Keratinocyte (primary cell): ENCODE measurements around the gene FRZB. TPM values are rescaled to one million over a fixed set of nuclear protein-coding genes. Genes with fewer than 3 reads are reported as not detected.

ENCODE experiments used
- DNase-seq: peaks from one replicate; pipeline ENCODE4 v3.0.0-alpha.2; 2011; ENCODE audit warnings: low read depth, missing footprints, low spot score
- FAIRE-seq: peaks from 2 replicates; lab custom pipeline; 2011; peaks lifted over from hg19 to GRCh38; lab: Jason Lieb, UNC
- H2AFZ ChIP-seq: 2 replicates; pipeline ENCODE4 v1.6.0; 2012; ENCODE audit warnings: low read length, control low read depth, inconsistent platforms; ENCODE audit not compliant: control insufficient read depth
- H3K27ac ChIP-seq: 2 replicates; pipeline ENCODE4 v1.5.1; 2011; ENCODE audit warnings: low read length; ENCODE audit not compliant: control insufficient read depth, insufficient read depth
- H3K27me3 ChIP-seq: 3 replicates; pipeline ENCODE4 v1.6.0; 2011; ENCODE audit warnings: low read length; ENCODE audit not compliant: control insufficient read depth, insufficient read depth; ENCODE audit errors: extremely low read depth
- H3K36me3 ChIP-seq, 2 experiments: 2 replicates in 1 of 2; 3 replicates in 1 of 2; pipeline ENCODE4 v1.5.1; 2011; ENCODE audit warnings: low read length in 2 of 2, mild to moderate bottlenecking in 1 of 2; ENCODE audit not compliant: control insufficient read depth in 2 of 2, insufficient read depth in 2 of 2; ENCODE audit errors: extremely low read depth in 1 of 2
- H3K4me1 ChIP-seq: 3 replicates; pipeline ENCODE4 v1.5.1; 2011; ENCODE audit warnings: low read length; ENCODE audit not compliant: control insufficient read depth, insufficient read depth; ENCODE audit errors: extremely low read depth
- H3K4me2 ChIP-seq: 3 replicates; pipeline ENCODE4 v1.6.0; 2011; ENCODE audit warnings: low read depth, low read length; ENCODE audit not compliant: control insufficient read depth, insufficient read depth; ENCODE audit errors: extremely low read depth
- H3K4me3 ChIP-seq, 3 experiments: fragments of 200-600 bp in 1 of 3; sonication (generic) in 1 of 3; 2 replicates in 2 of 3; 3 replicates in 1 of 3; pipeline ENCODE4 v1.5.1; 2011 to 2016; ENCODE audit warnings: low read length in 3 of 3, mild to moderate bottlenecking in 3 of 3, control low read depth in 2 of 3, inconsistent platforms in 1 of 3, low read depth in 1 of 3, mixed read lengths in 1 of 3, mixed run types in 1 of 3, moderate library complexity in 1 of 3; ENCODE audit not compliant: control insufficient read depth in 2 of 3, insufficient read depth in 2 of 3; ENCODE audit errors: extremely low read depth in 1 of 3
- H3K79me2 ChIP-seq: 2 replicates; pipeline ENCODE4 v1.6.0; 2012; ENCODE audit warnings: low read length; ENCODE audit not compliant: control insufficient read depth, insufficient read depth
- H3K9ac ChIP-seq: 3 replicates; pipeline ENCODE4 v1.6.0; 2011; ENCODE audit warnings: low read length; ENCODE audit not compliant: control insufficient read depth, insufficient read depth; ENCODE audit errors: extremely low read depth
- H3K9me1 ChIP-seq: 3 replicates; pipeline ENCODE4 v1.6.0; 2011; ENCODE audit warnings: low read length; ENCODE audit not compliant: control insufficient read depth, insufficient read depth; ENCODE audit errors: extremely low read depth
- H3K9me3 ChIP-seq: 2 replicates; pipeline ENCODE4 v1.5.1; 2012; ENCODE audit warnings: low read depth, low read length; ENCODE audit not compliant: control insufficient read depth
- H4K20me1 ChIP-seq: 3 replicates; pipeline ENCODE4 v1.6.0; 2011; ENCODE audit warnings: low read length; ENCODE audit not compliant: control insufficient read depth, insufficient read depth; ENCODE audit errors: extremely low read depth
- EZH2 ChIP-seq: IDR thresholded peaks from one replicate; pipeline ENCODE4 v1.6.1; 2012; ENCODE audit warnings: inconsistent platforms, mild to moderate bottlenecking, low read length, moderate library complexity
- dilution Hi-C: fragments of 300-500 bp; cut with MboI; formaldehyde crosslinking; loops from one replicate; pipeline ENCODE4 v1.7.0; 2020; ENCODE audit warnings: low sequenced_read_pairs; ENCODE audit not compliant: extremely low pct_ligation_motif_present
- polyA plus RNA-seq, 5 experiments: library from polyadenylated mRNA; depleted of rRNA in 3 of 5; stranded (reverse) in 3 of 5; stranded (forward) in 1 of 5; unstranded in 1 of 5; fragments of >200 nt; gene quantifications; 1 replicate in 1 of 5; 2 replicates in 3 of 5; 3 replicates in 1 of 5; pipeline versions ENCODE4 v1.2.1 to v1.2.3, GENCODE V29; 2011 to 2012; ENCODE audit warnings: missing spikeins in 2 of 5, low read depth in 1 of 5, low replicate concordance in 1 of 5
- TF ChIP-seq, protein P1 (sequence below), 3 experiments: IDR thresholded peaks in 1 of 3; conservative IDR thresholded peaks in 1 of 3; optimal IDR thresholded peaks in 1 of 3; 2 replicates in 2 of 3; 3 replicates in 1 of 3; pipeline versions ENCODE3 to v1.5.1; 2011; ENCODE audit warnings: low read length in 3 of 3, mild to moderate bottlenecking in 3 of 3, moderate library complexity in 2 of 3, control low read depth in 1 of 3, inconsistent platforms in 1 of 3; ENCODE audit not compliant: insufficient read depth in 2 of 3; ENCODE audit errors: extremely low read depth in 1 of 3

FRZB gene
- polyA plus RNA-seq, 1 donor (not counting 4 experiments of a cell fraction or from before 2014, with no cell fraction given): 0.05 TPM

DNA sequence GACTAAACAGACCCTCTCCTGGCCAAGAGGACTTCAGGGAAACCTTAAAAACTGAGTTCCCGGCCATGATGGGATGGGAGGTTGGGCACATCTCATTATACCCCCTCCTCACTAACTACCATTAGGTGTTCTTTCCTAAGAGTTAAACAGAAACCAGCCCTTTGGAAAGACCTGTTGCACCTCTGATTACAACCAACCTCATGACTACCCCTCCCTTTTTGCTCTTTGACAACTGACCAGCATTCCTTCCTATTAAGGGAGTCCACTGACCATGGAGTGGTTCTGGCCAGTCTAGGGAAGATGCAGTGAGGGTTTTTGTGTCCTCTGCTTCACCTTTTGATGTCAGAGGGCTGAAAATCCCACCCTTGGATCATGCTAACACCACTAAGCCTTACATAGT is 44.5 kb upstream of the FRZB start:
- FAIRE-seq: no peak
- Histone ChIP-seq H3K27me3 (no peaks in the 10 kb centered on the region), H4K20me1 (no peaks in the 10 kb centered on the region), H3K4me2 (no peak overlapping the region), H3K9me3 (no peaks in the 10 kb centered on the region), H3K9ac (no peak overlapping the region), H2AFZ (no peak overlapping the region), H3K4me1 (peaks cover 11% of the 10 kb centered on the region), H3K36me3 (peaks cover 19 to 21% of the 10 kb centered on the region in 2 experiments), H3K27ac (no peak overlapping the region), H3K4me3 (no peak overlapping the region), H3K79me2 (no peaks in the 10 kb centered on the region), H3K9me1 (no peaks in the 10 kb centered on the region)
- DNase-seq: no peak
- TF ChIP-seq, protein P1, sequence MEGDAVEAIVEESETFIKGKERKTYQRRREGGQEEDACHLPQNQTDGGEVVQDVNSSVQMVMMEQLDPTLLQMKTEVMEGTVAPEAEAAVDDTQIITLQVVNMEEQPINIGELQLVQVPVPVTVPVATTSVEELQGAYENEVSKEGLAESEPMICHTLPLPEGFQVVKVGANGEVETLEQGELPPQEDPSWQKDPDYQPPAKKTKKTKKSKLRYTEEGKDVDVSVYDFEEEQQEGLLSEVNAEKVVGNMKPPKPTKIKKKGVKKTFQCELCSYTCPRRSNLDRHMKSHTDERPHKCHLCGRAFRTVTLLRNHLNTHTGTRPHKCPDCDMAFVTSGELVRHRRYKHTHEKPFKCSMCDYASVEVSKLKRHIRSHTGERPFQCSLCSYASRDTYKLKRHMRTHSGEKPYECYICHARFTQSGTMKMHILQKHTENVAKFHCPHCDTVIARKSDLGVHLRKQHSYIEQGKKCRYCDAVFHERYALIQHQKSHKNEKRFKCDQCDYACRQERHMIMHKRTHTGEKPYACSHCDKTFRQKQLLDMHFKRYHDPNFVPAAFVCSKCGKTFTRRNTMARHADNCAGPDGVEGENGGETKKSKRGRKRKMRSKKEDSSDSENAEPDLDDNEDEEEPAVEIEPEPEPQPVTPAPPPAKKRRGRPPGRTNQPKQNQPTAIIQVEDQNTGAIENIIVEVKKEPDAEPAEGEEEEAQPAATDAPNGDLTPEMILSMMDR (optimal IDR thresholded peaks at IDR 0.05 in 1 of 3, IDR thresholded peaks at IDR 0.05 in 1 of 3, conservative IDR thresholded peaks at IDR 0.05 in 1 of 3; ENCODE audit: extremely low read depth in 1 of 3, insufficient read depth in 2 of 3, low read length in 3 of 3): no peak
- TF ChIP-seq EZH2: no peak
- dilution Hi-C loops: no loop called here

DNA sequence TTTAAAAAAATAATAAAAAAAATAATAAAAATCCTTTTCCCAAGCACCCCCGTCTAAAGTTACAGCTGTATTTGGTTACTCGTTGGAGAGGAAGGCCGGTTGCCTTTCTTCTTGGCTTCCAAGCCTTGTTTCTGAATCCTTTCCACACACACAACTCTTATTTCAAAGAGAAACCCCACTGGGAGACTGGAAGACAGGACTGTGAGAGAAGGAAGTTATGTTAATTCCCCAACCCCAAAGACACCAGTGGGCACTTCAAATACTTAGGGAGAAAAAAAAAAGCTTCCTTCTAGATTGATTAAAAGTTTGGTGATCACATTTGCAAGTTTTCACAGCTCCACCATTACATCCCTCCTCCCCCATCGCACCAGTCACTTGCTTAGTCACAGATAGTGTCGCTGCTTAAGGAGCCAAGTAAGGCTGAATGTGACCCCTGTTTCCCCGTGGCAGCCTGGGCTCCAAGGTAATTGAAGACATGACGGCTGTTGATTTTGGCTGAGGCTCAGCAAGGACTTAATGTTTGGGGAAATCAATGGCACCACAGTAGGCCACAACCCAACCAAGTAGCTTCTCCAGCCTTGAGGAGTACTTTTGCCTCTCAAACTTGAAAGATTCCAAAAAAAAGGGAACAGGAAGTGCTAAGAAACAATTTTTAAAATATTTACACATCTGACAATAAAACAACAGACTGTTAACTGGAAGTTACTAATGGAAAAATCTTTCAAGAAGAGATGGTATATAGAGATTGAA is 40.8 kb upstream of the FRZB start:
- no peak for DNase-seq
- TF ChIP-seq EZH2: no peak
- TF ChIP-seq, protein P1 (optimal IDR thresholded peaks at IDR 0.05 in 1 of 3, IDR thresholded peaks at IDR 0.05 in 1 of 3, conservative IDR thresholded peaks at IDR 0.05 in 1 of 3; ENCODE audit: extremely low read depth in 1 of 3, insufficient read depth in 2 of 3, low read length in 3 of 3): no peak
- FAIRE-seq: no peak
- H3K9me1 ChIP-seq: no peaks in the 10 kb centered on the region
- no peaks in the 10 kb centered on the region for H4K20me1 ChIP-seq
- no peak overlapping the region for H3K9ac ChIP-seq
- H3K4me3 ChIP-seq: no peak overlapping the region
- H3K4me1 ChIP-seq: no peaks in the 10 kb centered on the region
- no peak overlapping the region for H3K27ac ChIP-seq
- H2AFZ ChIP-seq: no peak overlapping the region
- H3K9me3 ChIP-seq: no peaks in the 10 kb centered on the region
- no peaks in the 10 kb centered on the region for H3K79me2 ChIP-seq
- no peak overlapping the region for H3K4me2 ChIP-seq
- dilution Hi-C loops: no loop called here
- peaks cover 7 to 10% of the 10 kb centered on the region in 2 experiments for H3K36me3 ChIP-seq
- no peaks in the 10 kb centered on the region for H3K27me3 ChIP-seq
